PFSK-1 (cell line): ENCODE data around the gene TBC1D9.

Experiments used
- POLR2AphosphoS5 ChIP-seq: IDR thresholded peaks from 2 replicates; pipeline ENCODE4 v1.6.1; 2012; ENCODE audit warnings: low read depth, mild to moderate bottlenecking, control low read depth, low read length, moderate library complexity
- SIN3A ChIP-seq: IDR thresholded peaks from 2 replicates; pipeline ENCODE4 v1.6.1; 2012; ENCODE audit warnings: mild to moderate bottlenecking, low read length, moderate library complexity, borderline replicate concordance; ENCODE audit not compliant: insufficient read depth
- TAF1 ChIP-seq: IDR thresholded peaks from 2 replicates; pipeline ENCODE4 v1.6.1; 2012; ENCODE audit warnings: low read length, control low read depth, borderline replicate concordance; ENCODE audit not compliant: insufficient read depth

- TF ChIP-seq POLR2AphosphoS5 (no peak), TAF1 (no peak), SIN3A (no peak)
Measured at GRCh38 chr4:140659943-140660700, 96.1 kb downstream of the TBC1D9 start.
